IMR-90 (cell line): ENCODE data around the gene PNMA8C. TPM values are rescaled to one million over a fixed set of nuclear protein-coding genes. Genes with fewer than 3 reads are reported as not detected.

Experiments
- ATAC-seq: fragments of 200-7000 bp; cut with Tn5 transposase; 2 replicates; pipeline ENCODE4 v1.9.1; 2020; ENCODE audit warnings: low read depth, mild to moderate bottlenecking, moderate library complexity
- BruUV-seq: library from RNA; stranded (reverse); fragments of 400-500 nt; replicated peaks from 2 replicates; lab custom pipeline; 2021; lab: Mats Ljungman, UMichigan
- CTCF ChIA-PET: fragments of 300-600 bp; formaldehyde crosslinking; extraction: SDS; loops from one replicate; lab custom pipeline; 2021; ENCODE audit warnings: antibody characterized with exemption; lab: Yijun Ruan, JAX
- POLR2A ChIA-PET: fragments of 300-600 bp; sonication (Branson Sonifier 250); formaldehyde crosslinking; loops from one replicate; lab custom pipeline; 2022; ENCODE audit warnings: antibody characterized with exemption; ENCODE audit not compliant: unreplicated experiment; lab: Charles Lee
- DNase-seq: peaks from one replicate; pipeline ENCODE4 v3.0.0; 2013
- H2AFZ ChIP-seq: replicated peaks from 2 replicates; pipeline ENCODE3; 2013; ENCODE audit warnings: low read length, mild to moderate bottlenecking; ENCODE audit not compliant: poor library complexity
- H2AK5ac ChIP-seq: 2 replicates; pipeline ENCODE4 v1.6.1; 2013; ENCODE audit warnings: low read depth, low read length, inconsistent platforms
- H2AK9ac ChIP-seq: replicated peaks from 2 replicates; pipeline ENCODE3; 2013; ENCODE audit warnings: mild to moderate bottlenecking, low read depth, low read length, moderate library complexity; ENCODE audit not compliant: poor library complexity
- H2BK120ac ChIP-seq: 2 replicates; pipeline ENCODE4 v1.6.1; 2013; ENCODE audit warnings: low read depth, low read length, inconsistent platforms
- H2BK15ac ChIP-seq: 3 replicates; pipeline ENCODE4 v1.6.1; 2013; ENCODE audit warnings: low read depth, low read length, inconsistent platforms
- H2BK20ac ChIP-seq: 2 replicates; pipeline ENCODE4 v1.6.1; 2013; ENCODE audit warnings: low read depth, mild to moderate bottlenecking, inconsistent platforms, low read length, moderate library complexity
- H2BK5ac ChIP-seq: 2 replicates; pipeline ENCODE4 v1.6.1; 2013; ENCODE audit warnings: mild to moderate bottlenecking, low read depth, low read length, inconsistent platforms; ENCODE audit not compliant: poor library complexity, severe bottlenecking
- H3K14ac ChIP-seq: replicated peaks from 2 replicates; pipeline ENCODE4 v1.6.1; 2013; ENCODE audit warnings: low read depth, low read length, inconsistent platforms
- H3K18ac ChIP-seq: 2 replicates; pipeline ENCODE4 v1.6.1; 2013; ENCODE audit warnings: low read depth, low read length, control low read depth
- H3K23ac ChIP-seq: 2 replicates; pipeline ENCODE4 v1.6.1; 2013; ENCODE audit warnings: low read depth, low read length, inconsistent platforms
- H3K27ac ChIP-seq: 2 replicates; pipeline ENCODE4 v1.5.1; 2013; ENCODE audit warnings: mild to moderate bottlenecking, control low read depth, low read length; ENCODE audit not compliant: insufficient read depth
- H3K27me3 ChIP-seq: 2 replicates; pipeline ENCODE4 v1.6.1; 2013; ENCODE audit warnings: low read length; ENCODE audit not compliant: control insufficient read depth, insufficient read depth
- H3K36me3 ChIP-seq: 2 replicates; pipeline ENCODE4 v1.6.1; 2013; ENCODE audit warnings: low read length, mixed read lengths; ENCODE audit not compliant: control insufficient read depth, insufficient read depth
- H3K4ac ChIP-seq: 2 replicates; pipeline ENCODE4 v1.6.1; 2013; ENCODE audit warnings: low read depth, low read length, inconsistent platforms
- H3K4me1 ChIP-seq: 2 replicates; pipeline ENCODE4 v1.6.1; 2013; ENCODE audit warnings: low read length, mixed read lengths; ENCODE audit not compliant: control insufficient read depth, insufficient read depth
- H3K4me2 ChIP-seq: 2 replicates; pipeline ENCODE4 v1.6.1; 2013; ENCODE audit warnings: low read depth, mild to moderate bottlenecking, control low read depth, low read length, moderate library complexity
- H3K4me3 ChIP-seq: 2 replicates; pipeline ENCODE4 v1.5.1; 2013; ENCODE audit warnings: low read depth, mild to moderate bottlenecking, control low read depth, low read length, moderate library complexity; ENCODE audit not compliant: insufficient read depth
- H3K56ac ChIP-seq: 2 replicates; pipeline ENCODE4 v1.6.1; 2013; ENCODE audit warnings: low read length, inconsistent platforms; ENCODE audit not compliant: insufficient read depth; ENCODE audit errors: extremely low read depth
- H3K79me1 ChIP-seq, 2 experiments: 2 replicates each; pipeline ENCODE4 v1.6.1; 2013; ENCODE audit warnings: low read length in 2 of 2, inconsistent platforms in 1 of 2, low read depth in 1 of 2
- H3K9ac ChIP-seq: 2 replicates; pipeline ENCODE4 v1.6.1; 2013; ENCODE audit warnings: low read depth, low read length, control low read depth
- H3K9me1 ChIP-seq: 2 replicates; pipeline ENCODE4 v1.6.1; 2013; ENCODE audit warnings: low read length, inconsistent platforms; ENCODE audit not compliant: insufficient read depth
- H3K9me3 ChIP-seq: 2 replicates; pipeline ENCODE4 v1.6.1; 2013; ENCODE audit warnings: low read length; ENCODE audit not compliant: control insufficient read depth, insufficient read depth
- H4K20me1 ChIP-seq: 2 replicates; pipeline ENCODE4 v1.6.1; 2013; ENCODE audit warnings: low read length, inconsistent platforms; ENCODE audit not compliant: insufficient read depth
- H4K5ac ChIP-seq: 2 replicates; pipeline ENCODE4 v1.6.1; 2013; ENCODE audit warnings: mild to moderate bottlenecking, low read depth, low read length, control low read depth
- H4K8ac ChIP-seq, 2 experiments: 2 replicates each; pipeline ENCODE4 v1.6.1; 2013; ENCODE audit warnings: low read depth in 2 of 2, low read length in 2 of 2, control low read depth in 1 of 2, inconsistent platforms in 1 of 2
- H4K91ac ChIP-seq: 2 replicates; pipeline ENCODE4 v1.6.1; 2013; ENCODE audit warnings: low read depth, low read length, inconsistent platforms; ENCODE audit not compliant: insufficient read depth
- BHLHE40 ChIP-seq: fragments of 150-350 bp; IDR thresholded peaks from 2 replicates; pipeline ENCODE4 v1.6.1; 2016; ENCODE audit warnings: mild to moderate bottlenecking, low read depth, low read length
- CEBPB ChIP-seq: IDR thresholded peaks from 2 replicates; pipeline ENCODE4 v1.6.1; 2012; ENCODE audit warnings: low read depth, low read length, improper control_type of control experiment
- CHD1 ChIP-seq: IDR thresholded peaks from 2 replicates; pipeline ENCODE4 v1.6.1; 2012; ENCODE audit warnings: low read depth, low read length, improper control_type of control experiment
- FOS ChIP-seq: fragments of 150-350 bp; IDR thresholded peaks from 2 replicates; pipeline ENCODE4 v1.6.1; 2016; ENCODE audit warnings: low read depth, low read length
- MAFK ChIP-seq: IDR thresholded peaks from 2 replicates; pipeline ENCODE4 v1.6.1; 2012; ENCODE audit warnings: low read depth, low read length, improper control_type of control experiment
- MAZ ChIP-seq: IDR thresholded peaks from 2 replicates; pipeline ENCODE4 v1.6.1; 2012; ENCODE audit warnings: low read depth, mild to moderate bottlenecking, low read length, improper control_type of control experiment, moderate library complexity, borderline replicate concordance
- MXI1 ChIP-seq: IDR thresholded peaks from 2 replicates; pipeline ENCODE4 v1.6.1; 2012; ENCODE audit warnings: low read depth, mild to moderate bottlenecking, low read length, moderate library complexity, borderline replicate concordance
- NFE2L2 ChIP-seq: fragments of 150-350 bp; IDR thresholded peaks from 2 replicates; pipeline ENCODE4 v1.6.1; 2016; ENCODE audit warnings: low read depth, mild to moderate bottlenecking, low read length
- POLR2A ChIP-seq: IDR thresholded peaks from 2 replicates; pipeline ENCODE4 v1.6.1; 2012; ENCODE audit warnings: mild to moderate bottlenecking, low read depth, low read length
- RAD21 ChIP-seq: IDR thresholded peaks from 2 replicates; pipeline ENCODE4 v1.6.1; 2012; ENCODE audit warnings: low read length, improper control_type of control experiment
- RCOR1 ChIP-seq: IDR thresholded peaks from 2 replicates; pipeline ENCODE4 v1.6.1; 2012; ENCODE audit warnings: mild to moderate bottlenecking, low read length, improper control_type of control experiment; ENCODE audit not compliant: insufficient replicate concordance
- RFX5 ChIP-seq: IDR thresholded peaks from 2 replicates; pipeline ENCODE4 v1.8.0; 2012; ENCODE audit warnings: low read depth, mild to moderate bottlenecking, low read length, moderate library complexity
- SMC3 ChIP-seq: fragments of 150-350 bp; IDR thresholded peaks from 2 replicates; pipeline ENCODE4 v1.6.1; 2016; ENCODE audit warnings: low read depth, mild to moderate bottlenecking, antibody characterized with exemption, low read length, moderate library complexity
- WGBS, 2 experiments: methylation state at CpG; one replicate each; pipeline versions ENCODE4 v1.1.5 to v1.1.7; 2013; ENCODE audit warnings: missing lambda C conversion rate in 2 of 2; ENCODE audit not compliant: insufficient read length in 1 of 2; ENCODE audit errors: extremely low coverage in 2 of 2; 5-methylcytosine and 5-hydroxymethylcytosine counted together
- dilution Hi-C: fragments of 300-500 bp; cut with HindIII; formaldehyde crosslinking; loops from one replicate; pipeline ENCODE4 v1.14.3; 2018; ENCODE audit warnings: low sequenced_read_pairs; ENCODE audit not compliant: unreplicated experiment
- in situ Hi-C: fragments of 300-500 bp; cut with MboI; formaldehyde crosslinking; loops from 3 replicates; pipeline ENCODE4 v1.14.3; 2019; ENCODE audit warnings: low sequenced_read_pairs, inconsistent platforms, mixed read lengths
- intact Hi-C: fragments of 100-400 bp; cut with micrococcal nuclease; formaldehyde crosslinking; loops from 2 replicates; pipeline ENCODE4 v1.10.0; 2022
- polyA plus RNA-seq, 3 experiments: library from polyadenylated mRNA; depleted of rRNA; stranded (reverse); fragments of >200 nt; gene quantifications; 2 replicates each; pipeline ENCODE4 v1.2.3, GENCODE V29; 2012; ENCODE audit warnings: low replicate concordance in 1 of 3
- total RNA-seq: library from RNA; depleted of rRNA; stranded (reverse); fragments of >200 nt; gene quantifications from 2 replicates; pipeline ENCODE4 v1.2.3, GENCODE V29; 2012
- TF ChIP-seq, protein P1 (sequence below): fragments of 150-350 bp; IDR thresholded peaks from 2 replicates; pipeline ENCODE4 v1.6.1; 2017; ENCODE audit warnings: mild to moderate bottlenecking, antibody characterized with exemption, low read length, low read depth
- TF ChIP-seq, protein P2 (sequence below): fragments of 150-350 bp; IDR thresholded peaks from 2 replicates; pipeline ENCODE4 v1.6.1; 2016; ENCODE audit warnings: low read depth, mild to moderate bottlenecking, low read length, moderate library complexity, borderline replicate concordance
- TF ChIP-seq, protein P3 (sequence below): conservative IDR thresholded peaks from 2 replicates; pipeline ENCODE4 v1.5.1; 2012; ENCODE audit warnings: mild to moderate bottlenecking, low read depth, low read length, improper control_type of control experiment

PNMA8C gene
- total and polyA plus RNA-seq, 2 of the 4 experiments (the other 2 are of a cell fraction): 0.09 to 0.18 TPM

DNA sequence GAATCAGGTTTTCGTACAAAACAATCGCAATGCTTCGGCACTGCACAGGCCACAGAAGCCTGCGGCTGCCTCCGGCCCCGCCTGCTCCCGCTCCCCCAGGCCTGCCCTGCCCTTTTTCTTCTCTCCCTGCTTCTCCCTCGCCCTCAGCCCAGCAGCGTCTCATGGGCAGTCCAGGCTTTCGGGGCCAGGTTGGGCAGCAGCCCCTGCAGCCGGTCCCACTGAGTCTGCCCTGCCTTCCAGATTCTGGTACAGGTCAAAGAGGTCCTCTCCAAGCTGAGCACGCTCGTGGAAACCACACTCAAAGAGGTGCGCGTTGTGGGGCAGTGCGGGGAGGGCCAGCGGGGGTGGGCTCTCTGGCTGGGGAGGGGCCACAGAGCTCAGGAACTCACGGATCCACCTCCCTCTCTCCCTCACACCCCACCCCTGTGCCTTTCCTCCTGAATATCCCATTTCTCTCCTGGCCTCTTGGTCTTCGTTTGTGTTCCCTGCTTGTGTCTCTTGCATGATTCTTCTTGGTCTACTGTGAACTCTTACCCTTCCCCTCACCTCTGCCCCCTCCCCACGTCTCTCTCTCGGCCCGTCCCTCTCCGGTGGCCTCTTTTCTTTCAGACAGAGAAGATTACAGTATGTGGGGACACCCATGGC lies 45.4 kb downstream of the PNMA8C start:
- H3K9ac ChIP-seq: no peak overlapping the region
- no peak overlapping the region for H2BK120ac ChIP-seq
- H4K91ac ChIP-seq: no peak overlapping the region
- TF ChIP-seq CEBPB (no peak), RAD21 (no peak), MAFK (no peak), CHD1 (no peak), RFX5 (no peak), NFE2L2 (no peak), MAZ (no peak), BHLHE40 (no peak), RCOR1 (no peak), MXI1 (no peak), FOS (no peak), POLR2A (no peak), SMC3 (no peak)
- TF ChIP-seq, protein P1, sequence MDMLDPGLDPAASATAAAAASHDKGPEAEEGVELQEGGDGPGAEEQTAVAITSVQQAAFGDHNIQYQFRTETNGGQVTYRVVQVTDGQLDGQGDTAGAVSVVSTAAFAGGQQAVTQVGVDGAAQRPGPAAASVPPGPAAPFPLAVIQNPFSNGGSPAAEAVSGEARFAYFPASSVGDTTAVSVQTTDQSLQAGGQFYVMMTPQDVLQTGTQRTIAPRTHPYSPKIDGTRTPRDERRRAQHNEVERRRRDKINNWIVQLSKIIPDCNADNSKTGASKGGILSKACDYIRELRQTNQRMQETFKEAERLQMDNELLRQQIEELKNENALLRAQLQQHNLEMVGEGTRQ: no peak
- TF ChIP-seq, protein P2, sequence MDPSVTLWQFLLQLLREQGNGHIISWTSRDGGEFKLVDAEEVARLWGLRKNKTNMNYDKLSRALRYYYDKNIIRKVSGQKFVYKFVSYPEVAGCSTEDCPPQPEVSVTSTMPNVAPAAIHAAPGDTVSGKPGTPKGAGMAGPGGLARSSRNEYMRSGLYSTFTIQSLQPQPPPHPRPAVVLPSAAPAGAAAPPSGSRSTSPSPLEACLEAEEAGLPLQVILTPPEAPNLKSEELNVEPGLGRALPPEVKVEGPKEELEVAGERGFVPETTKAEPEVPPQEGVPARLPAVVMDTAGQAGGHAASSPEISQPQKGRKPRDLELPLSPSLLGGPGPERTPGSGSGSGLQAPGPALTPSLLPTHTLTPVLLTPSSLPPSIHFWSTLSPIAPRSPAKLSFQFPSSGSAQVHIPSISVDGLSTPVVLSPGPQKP: no peak
- TF ChIP-seq, protein P3, sequence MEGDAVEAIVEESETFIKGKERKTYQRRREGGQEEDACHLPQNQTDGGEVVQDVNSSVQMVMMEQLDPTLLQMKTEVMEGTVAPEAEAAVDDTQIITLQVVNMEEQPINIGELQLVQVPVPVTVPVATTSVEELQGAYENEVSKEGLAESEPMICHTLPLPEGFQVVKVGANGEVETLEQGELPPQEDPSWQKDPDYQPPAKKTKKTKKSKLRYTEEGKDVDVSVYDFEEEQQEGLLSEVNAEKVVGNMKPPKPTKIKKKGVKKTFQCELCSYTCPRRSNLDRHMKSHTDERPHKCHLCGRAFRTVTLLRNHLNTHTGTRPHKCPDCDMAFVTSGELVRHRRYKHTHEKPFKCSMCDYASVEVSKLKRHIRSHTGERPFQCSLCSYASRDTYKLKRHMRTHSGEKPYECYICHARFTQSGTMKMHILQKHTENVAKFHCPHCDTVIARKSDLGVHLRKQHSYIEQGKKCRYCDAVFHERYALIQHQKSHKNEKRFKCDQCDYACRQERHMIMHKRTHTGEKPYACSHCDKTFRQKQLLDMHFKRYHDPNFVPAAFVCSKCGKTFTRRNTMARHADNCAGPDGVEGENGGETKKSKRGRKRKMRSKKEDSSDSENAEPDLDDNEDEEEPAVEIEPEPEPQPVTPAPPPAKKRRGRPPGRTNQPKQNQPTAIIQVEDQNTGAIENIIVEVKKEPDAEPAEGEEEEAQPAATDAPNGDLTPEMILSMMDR: no peak
- no peak overlapping the region for H2BK5ac ChIP-seq
- H3K18ac ChIP-seq: no peak overlapping the region
- POLR2A ChIA-PET: no interaction called here
- CTCF ChIA-PET: no interaction called here
- peaks cover 27% of the 10 kb centered on the region for H3K36me3 ChIP-seq
- H3K23ac ChIP-seq: no peak overlapping the region
- 82% methylated on average over 18 of the region's 23 CpGs; no CpG with 5 or more reads in 1 of the 2 experiments for WGBS, 2 experiments
- H3K4me2 ChIP-seq: no peak overlapping the region
- ATAC-seq (no peak), DNase-seq (no peak)
- no peak overlapping the region for H4K5ac ChIP-seq
- dilution Hi-C loops (no loop called here), in situ Hi-C loops (loop anchor here (10.0 kb wide), 1 partner anchor 98 kb away; no protein-coding TSS in a partner anchor), intact Hi-C loops (no loop called here)
- no peaks in the 10 kb centered on the region for H3K27me3 ChIP-seq
- H3K9me3 ChIP-seq: no peaks in the 10 kb centered on the region
- no peak overlapping the region for H3K56ac ChIP-seq
- H4K20me1 ChIP-seq: no peaks in the 10 kb centered on the region; the same call in 1 of the 2 replicates
- no peak overlapping the region for H2BK20ac ChIP-seq
- H3K14ac ChIP-seq: no peak overlapping the region
- no peak overlapping the region for H2AK5ac ChIP-seq
- peaks cover 13 to 46% of the 10 kb centered on the region in 2 experiments for H3K79me1 ChIP-seq
- no peak overlapping the region for H2BK15ac ChIP-seq
- H3K4ac ChIP-seq: no peak overlapping the region
- H3K4me3 ChIP-seq: no peak overlapping the region
- no TSS peak for BruUV-seq
- H2AK9ac ChIP-seq: no peak overlapping the region
- H3K27ac ChIP-seq: no peak overlapping the region
- H2AFZ ChIP-seq: no peak overlapping the region
- no peaks in the 10 kb centered on the region for H3K4me1 ChIP-seq
- H4K8ac ChIP-seq: no peak overlapping the region
- peaks cover 5% of the 10 kb centered on the region; the same call in 1 of the 2 replicates for H3K9me1 ChIP-seq
